ENCODE results near the gene SLC22A5.

Gene SLC22A5

DNA sequence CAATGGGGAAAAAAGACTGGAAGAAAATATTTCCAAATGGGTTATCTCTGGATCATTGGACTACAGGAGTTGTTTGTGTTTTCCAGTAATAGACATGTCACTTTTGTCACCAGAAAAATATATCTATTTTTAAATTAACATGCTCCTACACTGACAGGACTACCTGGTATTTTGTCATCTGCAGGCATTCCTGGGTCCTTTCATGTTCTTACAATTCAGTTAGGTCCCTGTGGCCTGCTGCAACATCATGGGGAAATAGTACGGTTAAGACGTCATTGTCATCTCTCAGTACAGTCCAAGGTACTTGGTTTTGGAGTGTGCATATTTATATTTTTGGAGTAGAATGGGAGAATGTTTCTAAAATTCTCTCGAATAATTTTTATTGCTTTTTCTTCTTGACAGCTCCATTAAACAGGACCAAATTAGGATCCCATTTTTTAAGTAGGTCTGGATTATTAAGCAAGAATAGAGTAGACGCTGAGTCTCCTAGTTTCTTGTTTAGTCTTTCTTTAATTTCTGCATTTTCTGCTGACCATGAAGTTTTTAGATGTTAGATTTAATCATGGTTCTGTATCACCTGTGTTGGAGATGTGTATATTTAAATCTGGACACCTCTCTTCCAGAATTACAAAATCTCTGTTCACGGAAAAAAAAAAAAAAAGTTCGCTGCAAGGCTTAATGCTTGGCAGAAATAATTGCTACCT, 46.9 kb downstream of the SLC22A5 start:
- DNase-seq (ENCODE audit: low spot score), result no peak
- no peak for TF ChIP-seq CTCF (IDR thresholded peaks at IDR 0.05; ENCODE audit: extremely low read depth, missing control alignments)

- TF ChIP-seq CTCF (IDR thresholded peaks at IDR 0.05; ENCODE audit: extremely low read depth, missing control alignments), result no peak
- DNase-seq (ENCODE audit: low spot score), result no peak
Observed at GRCh38 chr5:132417010-132417439, 47.5 kb downstream of the SLC22A5 start.

- TF ChIP-seq CTCF (IDR thresholded peaks at IDR 0.05; ENCODE audit: extremely low read depth, missing control alignments), result no peak
- no peak for DNase-seq (ENCODE audit: low spot score)
Observed at GRCh38 chr5:132417461-132417860, 48.0 kb downstream of the SLC22A5 start.

GRCh38 chr5:132417889-132418485, 48.5 kb downstream of the SLC22A5 start:
- TF ChIP-seq CTCF (IDR thresholded peaks at IDR 0.05; ENCODE audit: extremely low read depth, missing control alignments), result no peak

GRCh38 chr5:132418881-132419280, 49.4 kb downstream of the SLC22A5 start:
- TF ChIP-seq CTCF (IDR thresholded peaks at IDR 0.05; ENCODE audit: extremely low read depth, missing control alignments), result no peak
- no peak for DNase-seq (ENCODE audit: low spot score)

More at GRCh38 chr5:132417889-132418485, 48.5 kb downstream of the SLC22A5 start:
- DNase-seq (ENCODE audit: low spot score), result no peak

DNA sequence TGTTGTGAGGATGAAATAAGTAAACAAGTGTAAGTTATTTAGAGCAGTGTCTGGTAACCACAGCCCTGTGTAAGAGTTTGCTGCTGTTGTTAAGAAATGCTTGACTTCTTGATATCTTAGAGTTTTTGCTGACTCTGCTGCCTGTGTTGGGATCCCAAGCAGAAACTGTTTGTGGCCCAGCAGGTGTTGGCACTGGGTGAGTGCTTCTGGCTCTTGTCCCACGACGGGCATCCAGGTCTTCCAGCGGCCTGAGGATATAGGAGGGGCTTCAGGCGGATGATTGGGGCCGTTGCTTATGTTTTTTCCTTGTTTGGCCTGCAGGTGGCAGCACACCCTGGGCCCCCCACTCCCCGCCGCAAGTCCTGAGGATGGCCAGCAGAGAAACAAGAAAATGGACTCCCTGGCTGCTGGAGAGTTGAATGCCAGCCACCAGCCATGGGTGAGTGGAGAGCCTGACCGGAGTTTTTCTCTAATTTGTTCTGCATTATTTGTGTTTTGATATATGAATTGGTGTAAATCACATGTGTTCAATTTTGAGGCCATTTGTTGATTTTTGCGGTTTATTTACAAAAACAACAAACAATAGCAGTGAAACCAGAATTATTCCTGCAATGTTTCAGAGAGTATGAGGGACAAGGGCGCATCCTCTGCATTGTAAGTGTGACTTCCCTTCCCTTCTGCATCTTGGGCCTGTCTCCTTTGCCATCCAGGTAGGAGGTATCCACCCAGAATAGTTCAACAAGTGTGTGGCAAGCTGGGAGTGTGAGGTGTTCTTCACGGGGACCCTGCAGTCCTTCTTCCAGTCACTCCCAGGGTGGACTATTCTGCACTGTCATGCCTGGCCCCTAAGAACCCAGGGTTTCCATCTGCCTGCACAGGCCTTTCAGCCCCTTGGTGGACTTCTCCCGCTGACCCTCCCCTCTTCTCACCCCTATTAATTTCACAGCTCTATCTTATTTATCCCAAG, 50.3 kb downstream of the SLC22A5 start:
- peak; percentile 71 for DNase-seq (ENCODE audit: low spot score)
- TF ChIP-seq CTCF (IDR thresholded peaks at IDR 0.05; ENCODE audit: extremely low read depth, missing control alignments), result peak; percentile 68
